Retinal pigment epithelial cell (primary cell): ENCODE results near the gene HS3ST4.

ENCODE experiments used
- DNase-seq: peaks from one replicate; pipeline ENCODE4 v3.0.0-alpha.2; 2010; ENCODE audit warnings: low read depth
- H3K4me3 ChIP-seq: 2 replicates; pipeline ENCODE4 v1.5.1; 2011; ENCODE audit warnings: mild to moderate bottlenecking, low read length, control low read depth, moderate library complexity
- TF ChIP-seq, protein P1 (sequence below): conservative IDR thresholded peaks from 2 replicates; pipeline ENCODE4 v1.5.1; 2011; ENCODE audit warnings: low read depth, low read length, control low read depth, inconsistent platforms

Gene HS3ST4

DNA sequence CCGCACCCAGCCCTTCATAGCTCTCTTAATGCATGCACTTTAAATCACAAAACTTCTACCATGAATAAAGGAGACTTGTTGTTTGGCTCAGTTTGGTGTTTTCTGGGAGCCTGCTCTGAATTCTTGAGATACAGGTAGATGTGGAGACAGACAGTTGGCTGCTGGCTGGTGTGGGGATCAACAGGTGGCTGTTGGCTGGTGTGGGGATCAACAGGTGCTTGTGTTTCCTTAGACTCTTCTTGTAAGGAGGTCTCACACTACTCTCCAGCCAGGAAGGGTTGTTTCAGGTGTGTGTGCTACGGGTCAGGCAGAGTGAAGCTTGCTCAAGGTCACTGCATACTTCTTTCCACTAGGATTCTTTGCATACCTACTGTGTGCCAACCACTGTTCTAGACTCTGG, 265.9 kb downstream of the HS3ST4 start:
- DNase-seq, result no peak
- no peak overlapping the region for H3K4me3 ChIP-seq
- TF ChIP-seq, protein P1, sequence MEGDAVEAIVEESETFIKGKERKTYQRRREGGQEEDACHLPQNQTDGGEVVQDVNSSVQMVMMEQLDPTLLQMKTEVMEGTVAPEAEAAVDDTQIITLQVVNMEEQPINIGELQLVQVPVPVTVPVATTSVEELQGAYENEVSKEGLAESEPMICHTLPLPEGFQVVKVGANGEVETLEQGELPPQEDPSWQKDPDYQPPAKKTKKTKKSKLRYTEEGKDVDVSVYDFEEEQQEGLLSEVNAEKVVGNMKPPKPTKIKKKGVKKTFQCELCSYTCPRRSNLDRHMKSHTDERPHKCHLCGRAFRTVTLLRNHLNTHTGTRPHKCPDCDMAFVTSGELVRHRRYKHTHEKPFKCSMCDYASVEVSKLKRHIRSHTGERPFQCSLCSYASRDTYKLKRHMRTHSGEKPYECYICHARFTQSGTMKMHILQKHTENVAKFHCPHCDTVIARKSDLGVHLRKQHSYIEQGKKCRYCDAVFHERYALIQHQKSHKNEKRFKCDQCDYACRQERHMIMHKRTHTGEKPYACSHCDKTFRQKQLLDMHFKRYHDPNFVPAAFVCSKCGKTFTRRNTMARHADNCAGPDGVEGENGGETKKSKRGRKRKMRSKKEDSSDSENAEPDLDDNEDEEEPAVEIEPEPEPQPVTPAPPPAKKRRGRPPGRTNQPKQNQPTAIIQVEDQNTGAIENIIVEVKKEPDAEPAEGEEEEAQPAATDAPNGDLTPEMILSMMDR, result no peak

DNA sequence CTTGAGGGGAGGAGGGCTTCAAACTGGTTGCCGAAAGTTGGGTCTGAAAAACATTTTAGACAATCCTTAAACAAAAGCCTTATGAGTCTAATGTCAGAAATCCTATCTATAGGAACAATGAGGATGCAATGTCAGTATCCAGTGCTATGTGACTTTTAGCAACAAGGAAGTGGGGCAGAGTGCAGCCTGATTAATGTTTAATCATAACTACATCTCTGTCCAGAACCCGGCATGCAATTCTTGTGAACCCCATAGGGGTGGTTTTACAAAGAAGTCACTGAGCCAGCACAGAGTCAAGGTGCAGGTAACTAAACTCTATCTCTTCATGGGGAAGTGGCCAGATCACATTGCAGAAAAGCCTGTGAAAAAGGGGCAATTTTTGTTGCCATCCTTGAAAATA, 267.5 kb downstream of the HS3ST4 start:
- TF ChIP-seq, protein P1, result no peak
- H3K4me3 ChIP-seq, result no peak overlapping the region
- no peak for DNase-seq

DNA sequence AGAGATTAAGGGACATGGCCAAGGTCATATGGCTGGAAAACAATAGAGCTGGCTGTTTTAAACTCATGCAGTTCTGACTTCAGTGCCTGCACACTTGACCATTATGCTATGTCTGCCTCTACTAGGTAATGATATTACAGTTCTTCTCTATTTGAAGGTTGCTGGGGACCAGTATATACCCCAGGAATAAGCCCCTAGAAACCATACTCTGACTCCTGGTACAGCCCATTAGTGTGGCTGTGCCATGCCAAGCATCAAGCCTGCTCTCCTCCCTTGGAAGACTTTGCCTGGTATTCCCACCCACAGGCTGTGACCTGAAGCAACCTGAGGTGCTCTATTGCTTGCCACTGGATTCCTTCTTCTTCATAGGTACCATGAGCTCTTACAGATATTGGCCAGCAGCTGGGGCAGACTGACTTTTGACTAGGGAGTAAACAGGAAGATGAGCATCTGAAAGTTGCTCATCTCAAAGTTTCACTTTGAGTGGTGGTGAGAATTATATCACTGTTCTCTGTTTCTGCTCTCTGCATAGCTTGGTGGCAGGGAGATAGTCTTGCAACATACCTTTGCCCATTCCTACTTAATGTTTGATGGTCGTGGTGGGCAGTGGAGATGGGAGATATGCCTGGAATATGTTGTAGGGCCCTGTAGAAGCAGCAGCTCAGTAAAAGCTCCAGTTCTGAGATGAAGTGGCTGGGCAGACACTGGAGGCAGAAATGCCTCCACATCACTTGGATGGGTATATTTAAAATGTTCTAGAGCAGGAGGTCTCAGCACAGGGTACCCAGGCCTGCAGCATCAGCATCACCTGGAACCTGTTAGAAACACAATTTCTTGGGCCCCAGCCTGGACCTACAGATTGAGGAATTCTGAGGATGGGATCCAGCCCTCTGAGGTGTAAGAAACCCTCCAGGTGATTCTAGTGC, 274.7 kb downstream of the HS3ST4 start:
- TF ChIP-seq, protein P1, result no peak
- DNase-seq, result no peak
- no peak overlapping the region for H3K4me3 ChIP-seq

DNA sequence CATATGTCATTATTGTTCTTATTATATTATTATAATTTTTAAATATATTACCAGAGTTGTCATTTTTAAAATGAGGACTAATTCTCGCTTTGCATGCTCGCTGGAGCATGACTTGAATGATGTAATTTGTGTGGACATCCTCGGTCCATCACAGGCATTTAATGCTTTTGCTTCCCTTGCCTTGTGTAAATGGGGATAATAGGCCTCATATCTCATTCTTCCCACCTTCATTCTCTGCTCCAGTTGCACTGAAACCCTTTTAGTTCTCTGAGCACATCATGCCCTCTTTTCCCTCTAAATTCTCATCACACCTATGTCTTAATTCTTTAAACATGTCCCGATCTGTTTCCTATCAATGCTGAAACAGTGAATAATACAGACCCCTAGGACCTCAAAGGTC, 285.4 kb downstream of the HS3ST4 start:
- TF ChIP-seq, protein P1, result no peak
- H3K4me3 ChIP-seq, result no peak overlapping the region
- no peak for DNase-seq

DNA sequence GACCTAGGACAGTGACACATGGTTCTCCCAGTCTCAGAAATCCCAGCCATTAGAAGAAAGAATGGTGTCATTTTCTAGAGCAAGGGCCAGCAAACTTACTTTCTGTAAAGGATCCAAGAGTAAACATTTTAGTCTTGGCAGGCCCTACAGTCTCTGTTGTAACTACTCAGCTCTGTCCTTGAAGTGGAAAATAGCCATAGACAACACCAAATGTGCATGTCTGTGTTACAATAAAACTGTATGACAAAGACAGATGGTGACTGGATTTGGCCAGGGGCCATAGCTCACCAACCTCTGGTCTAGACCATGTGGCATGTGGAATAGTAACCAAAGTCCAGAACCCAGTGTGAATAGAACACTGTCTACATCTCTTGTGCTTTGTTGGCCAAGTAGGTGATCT, 286.5 kb downstream of the HS3ST4 start:
- TF ChIP-seq, protein P1, result no peak
- no peak for DNase-seq
- H3K4me3 ChIP-seq, result no peak overlapping the region

DNA sequence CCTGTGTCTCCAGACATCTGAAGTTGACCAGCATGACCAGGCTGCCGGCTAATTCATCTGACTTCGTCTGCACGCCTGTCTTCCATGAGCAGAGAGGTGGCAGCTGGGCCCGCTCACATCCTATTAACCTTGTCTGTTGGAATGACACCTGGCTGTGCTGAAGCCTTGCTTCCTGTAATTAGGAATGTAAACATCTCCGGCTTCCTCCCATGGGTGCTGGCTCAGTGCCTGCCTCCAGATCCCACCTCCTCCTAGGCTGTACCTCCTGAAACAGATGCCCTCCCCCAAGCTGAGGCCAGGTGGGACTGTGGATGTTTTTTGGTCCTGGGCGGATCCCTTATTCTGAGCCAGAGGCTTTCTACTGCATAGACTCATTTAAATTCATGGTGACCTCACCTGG, 296.3 kb downstream of the HS3ST4 start:
- no peak overlapping the region for H3K4me3 ChIP-seq
- TF ChIP-seq, protein P1, result no peak
- no peak for DNase-seq

DNA sequence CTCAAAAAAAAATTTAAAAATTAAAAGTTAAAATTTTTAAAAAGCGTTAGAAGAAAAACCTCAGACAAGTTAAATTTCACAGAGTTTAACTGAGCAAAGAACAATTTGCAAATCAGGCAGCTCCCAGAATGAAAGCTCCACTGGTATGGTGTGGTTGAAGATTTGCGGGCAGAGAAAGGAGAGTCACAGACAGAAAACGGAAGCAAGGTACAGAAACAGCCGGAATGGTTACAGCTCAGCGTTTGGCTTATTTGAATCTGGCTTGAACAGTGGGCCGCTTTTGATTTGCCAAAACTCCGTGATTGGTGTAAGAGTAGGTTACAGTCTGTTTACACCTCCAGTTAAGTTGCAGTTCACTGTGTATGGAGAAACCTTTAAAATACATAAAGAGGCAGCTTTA, 297.1 kb downstream of the HS3ST4 start:
- no peak overlapping the region for H3K4me3 ChIP-seq
- no peak for DNase-seq
- TF ChIP-seq, protein P1, result no peak
